Sigmoid colon (tissue), 7 donors: ENCODE measurements around the gene EEFSEC. TPM values are rescaled to one million over a fixed set of nuclear protein-coding genes. Genes with fewer than 3 reads are reported as not detected.

ENCODE experiments used
- DNase-seq: peaks from one replicate; pipeline ENCODE4 v3.0.0-alpha.2; 2019
- H3K27ac ChIP-seq, 4 donors: fragments of 200-600 bp; sonication (generic); one replicate each; pipeline ENCODE4 v1.5.1; 2016 to 2019; ENCODE audit warnings: mild to moderate bottlenecking in 1 of 4
- H3K27me3 ChIP-seq, 3 donors: fragments of 200-600 bp; sonication (generic); one replicate each; pipeline ENCODE4 v1.5.1; 2019; ENCODE audit warnings: mild to moderate bottlenecking in 1 of 3
- H3K36me3 ChIP-seq, 4 donors: fragments of 200-600 bp; sonication (generic); one replicate each; pipeline ENCODE4 v1.5.1; 2016 to 2019
- H3K4me1 ChIP-seq, 4 donors: fragments of 200-600 bp; sonication (generic); one replicate each; pipeline ENCODE4 v1.5.1; 2017 to 2019
- H3K4me3 ChIP-seq, 4 donors: fragments of 200-600 bp; sonication (generic); one replicate each; pipeline ENCODE4 v1.5.1; 2017 to 2019; ENCODE audit warnings: mild to moderate bottlenecking in 2 of 4, moderate library complexity in 1 of 4
- H3K9me3 ChIP-seq, 4 donors: fragments of 200-600 bp in 3 of 4; sonication (generic) in 3 of 4; one replicate each; pipeline versions ENCODE4 v1.5.1 to v1.6.1; 2013 to 2019
- EP300 ChIP-seq, 4 donors: sonication (generic); formaldehyde crosslinking; IDR thresholded peaks; one replicate each; pipeline ENCODE4 v1.6.1; 2017; ENCODE audit warnings: antibody characterized with exemption in 4 of 4
- POLR2A ChIP-seq, 2 donors: fragments of 450-650 bp; IDR thresholded peaks; one replicate each; pipeline ENCODE4 v1.6.1; 2016; ENCODE audit warnings: antibody characterized with exemption in 2 of 2, mild to moderate bottlenecking in 2 of 2, moderate library complexity in 2 of 2
- POLR2AphosphoS5 ChIP-seq, 4 donors: sonication (generic); formaldehyde crosslinking; IDR thresholded peaks; one replicate each; pipeline ENCODE4 v1.6.1; 2017; ENCODE audit warnings: antibody characterized with exemption in 4 of 4
- WGBS, 2 donors: extraction: QIAGEN DNeasy Blood & Tissue Kit; methylation state at CpG; one replicate each; pipeline ENCODE4 v1.1.7; 2013; 5-methylcytosine and 5-hydroxymethylcytosine counted together
- intact Hi-C: fragments of 100-400 bp; cut with DNase I; formaldehyde crosslinking; loops from one replicate; pipeline ENCODE4 v1.15.1; 2023
- polyA plus RNA-seq, 3 donors: library from polyadenylated mRNA; stranded (reverse); fragments of 200-250 nt; gene quantifications; one replicate each; pipeline ENCODE4 v1.2.3, GENCODE V29; 2013
- total RNA-seq, 4 donors: library from RNA; depleted of rRNA; stranded (reverse); fragments of >200 nt; gene quantifications; one replicate each; pipeline ENCODE4 v1.1.0, GENCODE V29; 2016
- TF ChIP-seq, protein P1 (sequence below), 4 experiments: fragments of 450-650 bp in 3 of 4; fragments of 200-600 bp in 1 of 4; IDR thresholded peaks; one replicate each; pipeline ENCODE4 v1.5.1; 2016 to 2019; ENCODE audit warnings: antibody characterized with exemption in 4 of 4, mild to moderate bottlenecking in 3 of 4, moderate library complexity in 2 of 4
- donor health status: healthy with polysubstance abuse.
- donor health status: Bipolar disorder and iron deficiency.
- donor health status: healthy.

Gene EEFSEC
- total and polyA plus RNA-seq, 7 donors, result 5.3 to 16.1 (median 12.2) TPM

DNA sequence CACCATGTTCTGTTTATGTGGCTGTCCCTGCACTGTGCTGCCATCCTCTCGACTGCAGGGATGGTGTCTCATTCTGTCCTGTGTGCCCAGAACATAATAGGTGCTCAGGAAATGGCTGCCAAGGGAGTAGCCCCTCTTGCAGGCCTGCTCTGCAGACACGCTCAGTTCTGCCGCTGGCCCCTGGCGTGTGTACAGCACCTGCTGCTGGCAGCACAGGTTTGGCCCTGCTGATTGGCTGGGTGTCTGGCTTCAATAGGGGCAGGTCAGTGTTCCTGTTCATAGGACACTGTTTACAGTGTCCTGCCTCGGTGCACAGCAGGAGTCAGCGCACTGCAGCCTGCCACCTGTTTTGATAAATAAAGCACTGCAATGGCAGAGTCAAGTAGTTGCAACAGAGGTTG is 166.5 kb downstream of the EEFSEC start:
- no peaks in the 10 kb centered on the region for H3K9me3 ChIP-seq
- 90 to 94% methylated on average over 6 of the region's 6 CpGs for WGBS, 2 donors
- peaks cover 0 to 16% (median 6%) of the 10 kb centered on the region in 4 donors for H3K4me1 ChIP-seq
- no peak overlapping the region for H3K4me3 ChIP-seq
- H3K36me3 ChIP-seq, result peaks cover 0 to 8% (median 0%) of the 10 kb centered on the region in 4 donors
- H3K27me3 ChIP-seq, result no peaks in the 10 kb centered on the region
- TF ChIP-seq, protein P1, sequence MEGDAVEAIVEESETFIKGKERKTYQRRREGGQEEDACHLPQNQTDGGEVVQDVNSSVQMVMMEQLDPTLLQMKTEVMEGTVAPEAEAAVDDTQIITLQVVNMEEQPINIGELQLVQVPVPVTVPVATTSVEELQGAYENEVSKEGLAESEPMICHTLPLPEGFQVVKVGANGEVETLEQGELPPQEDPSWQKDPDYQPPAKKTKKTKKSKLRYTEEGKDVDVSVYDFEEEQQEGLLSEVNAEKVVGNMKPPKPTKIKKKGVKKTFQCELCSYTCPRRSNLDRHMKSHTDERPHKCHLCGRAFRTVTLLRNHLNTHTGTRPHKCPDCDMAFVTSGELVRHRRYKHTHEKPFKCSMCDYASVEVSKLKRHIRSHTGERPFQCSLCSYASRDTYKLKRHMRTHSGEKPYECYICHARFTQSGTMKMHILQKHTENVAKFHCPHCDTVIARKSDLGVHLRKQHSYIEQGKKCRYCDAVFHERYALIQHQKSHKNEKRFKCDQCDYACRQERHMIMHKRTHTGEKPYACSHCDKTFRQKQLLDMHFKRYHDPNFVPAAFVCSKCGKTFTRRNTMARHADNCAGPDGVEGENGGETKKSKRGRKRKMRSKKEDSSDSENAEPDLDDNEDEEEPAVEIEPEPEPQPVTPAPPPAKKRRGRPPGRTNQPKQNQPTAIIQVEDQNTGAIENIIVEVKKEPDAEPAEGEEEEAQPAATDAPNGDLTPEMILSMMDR (IDR thresholded peaks at IDR 0.05), result no peak
- no peak for TF ChIP-seq EP300 (IDR thresholded peaks at IDR 0.05)
- TF ChIP-seq POLR2AphosphoS5 (IDR thresholded peaks at IDR 0.05), result no peak
- no peak for TF ChIP-seq POLR2A (IDR thresholded peaks at IDR 0.05)
- peak; percentile 41 for DNase-seq
- intact Hi-C loops, result no loop called here
- H3K27ac ChIP-seq, result no peak overlapping the region

DNA sequence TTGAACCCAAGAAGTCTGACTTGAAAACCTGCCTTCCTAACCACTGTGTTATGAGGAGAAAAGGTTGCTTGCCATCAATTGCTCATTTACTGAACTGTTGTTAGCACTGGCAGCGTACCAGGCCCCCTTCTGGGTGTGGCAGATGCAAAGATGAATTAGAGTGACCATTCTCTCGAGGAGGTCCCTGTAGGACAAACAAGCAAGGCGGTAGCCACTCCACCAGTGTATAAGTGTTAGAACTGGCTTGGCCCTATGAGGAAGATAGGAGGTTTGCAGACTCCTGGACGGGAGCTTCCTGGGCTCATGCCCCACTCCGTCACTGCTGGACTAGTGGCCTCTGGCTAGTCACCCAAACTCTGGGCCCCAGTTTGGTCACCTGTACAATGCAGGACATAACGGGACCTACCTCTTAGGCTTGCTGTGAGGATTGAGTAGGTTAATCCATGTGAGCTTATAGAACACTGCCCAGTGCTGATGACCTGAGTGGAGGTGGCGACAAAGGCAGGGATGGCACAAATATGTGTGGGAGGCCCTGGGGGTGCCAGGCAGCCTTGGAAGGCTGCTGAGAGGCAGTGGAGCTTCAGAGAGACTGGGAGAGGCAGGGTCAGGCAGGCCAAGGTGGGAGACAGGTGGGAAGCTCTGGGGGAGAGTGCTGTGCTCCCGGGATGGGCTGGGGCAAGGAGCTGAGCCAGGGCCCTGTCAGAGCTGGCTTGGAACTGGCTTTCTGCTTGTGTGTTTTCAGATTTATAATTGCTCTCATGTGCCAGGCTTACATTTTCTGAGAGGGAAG is 167.5 kb downstream of the EEFSEC start:
- H3K27ac ChIP-seq, result no peak overlapping the region
- H3K4me1 ChIP-seq, result peaks cover 0 to 16% (median 6%) of the 10 kb centered on the region in 4 donors
- TF ChIP-seq POLR2A (IDR thresholded peaks at IDR 0.05), result no peak
- H3K36me3 ChIP-seq, result peaks cover 0 to 8% (median 0%) of the 10 kb centered on the region in 4 donors
- WGBS, 2 donors, result 88 to 93% methylated on average over 8 of the region's 8 CpGs
- DNase-seq, result peak; percentile 37
- intact Hi-C loops, result no loop called here
- H3K27me3 ChIP-seq, result no peaks in the 10 kb centered on the region
- no peak overlapping the region for H3K4me3 ChIP-seq
- no peaks in the 10 kb centered on the region for H3K9me3 ChIP-seq

DNA sequence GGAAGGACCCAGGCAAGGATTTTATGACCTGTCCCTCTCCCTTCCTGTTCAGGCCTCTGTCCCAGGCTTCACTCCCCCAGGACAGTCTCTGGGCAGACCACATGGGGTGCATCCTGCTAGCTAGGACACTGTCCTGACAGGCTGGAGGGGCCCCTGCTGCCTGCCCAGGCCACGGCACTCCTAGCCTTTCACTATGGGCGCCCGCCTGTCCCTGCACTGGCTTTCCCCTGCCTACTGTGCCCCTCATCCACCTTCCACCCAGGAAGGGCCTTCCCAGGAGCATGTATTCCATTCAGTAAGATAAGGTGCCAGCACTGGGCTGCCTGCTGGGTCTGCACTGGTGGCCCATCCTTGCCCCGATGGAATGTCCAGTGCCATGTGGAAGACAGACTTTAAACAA is 168.1 kb downstream of the EEFSEC start:
- TF ChIP-seq POLR2A (IDR thresholded peaks at IDR 0.05) (no peak), POLR2AphosphoS5 (IDR thresholded peaks at IDR 0.05) (no peak), EP300 (IDR thresholded peaks at IDR 0.05) (no peak)
- TF ChIP-seq, protein P1 (IDR thresholded peaks at IDR 0.05), result no peak
- 94 to 98% methylated on average over 4 of the region's 4 CpGs for WGBS, 2 donors
- Histone ChIP-seq H3K27ac (no peak overlapping the region), H3K4me1 (peaks cover 0 to 12% (median 4%) of the 10 kb centered on the region in 4 donors), H3K9me3 (no peaks in the 10 kb centered on the region), H3K27me3 (no peaks in the 10 kb centered on the region), H3K4me3 (no peak overlapping the region), H3K36me3 (peaks cover 0 to 8% (median 0%) of the 10 kb centered on the region in 4 donors)
- DNase-seq, result peak; percentile 21
- intact Hi-C loops, result no loop called here

DNA sequence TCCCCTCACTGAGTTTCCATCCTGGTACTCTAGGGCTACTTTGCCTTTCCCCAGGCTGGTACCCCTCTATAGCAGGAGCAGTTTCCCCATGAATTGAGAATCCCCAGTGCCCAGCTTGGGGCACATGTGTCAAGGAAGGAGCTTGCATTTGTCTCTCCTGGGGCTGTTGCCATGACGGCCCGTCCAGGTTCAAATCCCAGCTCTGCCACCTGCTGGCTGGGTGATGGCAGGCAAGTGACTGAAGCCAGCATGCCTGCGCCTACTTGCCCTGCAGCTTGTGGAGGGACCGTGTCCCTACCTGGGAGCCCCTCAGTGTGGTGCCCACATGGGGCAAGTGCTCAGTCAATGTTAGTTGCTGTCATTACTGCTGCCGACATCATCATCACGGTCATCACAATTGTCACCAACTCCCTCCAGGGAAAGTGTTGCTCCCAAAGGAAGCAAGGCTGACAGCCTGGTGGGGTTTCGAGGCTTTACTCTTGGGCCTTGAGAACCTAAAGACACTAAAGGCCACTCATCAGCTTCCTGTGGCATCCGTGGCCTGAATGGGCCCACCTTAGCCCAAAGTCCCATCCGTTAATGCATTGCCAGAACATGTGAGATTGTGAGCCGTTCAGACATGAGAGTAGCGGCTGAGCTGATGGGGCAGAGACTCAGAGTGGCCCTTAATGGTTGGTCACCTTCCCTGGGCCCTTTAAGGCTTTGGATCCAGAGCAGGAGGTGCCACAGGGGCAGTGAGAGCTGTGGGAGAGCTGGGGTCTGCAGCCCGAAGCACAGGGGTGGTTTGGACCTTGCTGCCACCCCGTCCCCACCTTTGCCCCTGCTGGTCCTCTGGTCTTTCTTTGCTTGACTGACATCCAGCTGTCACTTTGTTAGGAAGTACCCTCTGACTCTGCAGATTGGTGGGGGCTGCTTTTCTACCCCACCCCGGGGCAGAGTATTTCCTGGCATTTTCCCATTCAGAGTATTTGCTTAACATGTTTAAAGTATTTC is 169.0 kb downstream of the EEFSEC start:
- WGBS, 2 donors, result 85 to 89% methylated on average over 14 of the region's 14 CpGs
- H3K27me3 ChIP-seq, result no peaks in the 10 kb centered on the region
- intact Hi-C loops, result loop anchor here (2.0 kb wide), 1 partner anchor 152 kb away; no protein-coding TSS in a partner anchor

More for the DNA sequence above, 169.0 kb downstream of the EEFSEC start:
- Histone ChIP-seq H3K36me3 (peaks cover 0 to 8% (median 0%) of the 10 kb centered on the region in 4 donors), H3K9me3 (no peaks in the 10 kb centered on the region), H3K4me1 (peaks cover 0 to 3% (median 0%) of the 10 kb centered on the region in 4 donors), H3K27ac (no peak overlapping the region), H3K4me3 (no peak overlapping the region)
- TF ChIP-seq POLR2AphosphoS5 (IDR thresholded peaks at IDR 0.05) (no peak), POLR2A (IDR thresholded peaks at IDR 0.05) (no peak), EP300 (IDR thresholded peaks at IDR 0.05) (no peak)
- TF ChIP-seq, protein P1 (IDR thresholded peaks at IDR 0.05), result peak in 3 of 4 experiments; percentile 6 to 47 (median 34)
- DNase-seq, result peak; percentile 73
